HG03432 (cell line): ENCODE results near the gene ALDH1A2.
"Not testable (repeated sequence)": the region's sequence is repeated elsewhere in the genome, so short reads cannot be mapped to it uniquely, and the experiment has no call there.

Experiments used
- ATAC-seq: cut with Tn5 transposase; IDR thresholded peaks from one replicate; pipeline ENCODE4 v1.9.1; 2021; ENCODE audit warnings: mild to moderate bottlenecking, moderate library complexity; ENCODE audit not compliant: unreplicated experiment

ALDH1A2 gene

DNA sequence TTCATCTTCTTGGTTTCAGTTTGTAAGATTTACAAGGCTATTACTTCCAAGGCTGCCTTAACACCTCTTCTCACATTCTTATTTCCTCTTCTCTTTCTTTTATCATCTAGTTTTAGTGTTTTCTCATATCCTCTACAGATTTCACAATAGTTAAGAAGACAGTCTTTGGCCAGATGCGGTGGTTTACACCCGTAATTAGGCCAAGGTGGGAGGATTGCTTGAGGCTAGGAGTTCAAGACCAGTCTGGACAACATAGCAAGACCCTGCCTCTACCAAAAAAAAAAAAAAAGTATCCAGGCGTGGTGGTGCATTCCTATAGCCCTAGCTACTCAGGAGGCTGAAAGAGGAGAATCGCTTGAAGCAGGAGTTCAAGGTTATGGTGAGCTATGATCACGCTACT lies 3.5 kb upstream of the ALDH1A2 start:
- no peak for ATAC-seq

DNA sequence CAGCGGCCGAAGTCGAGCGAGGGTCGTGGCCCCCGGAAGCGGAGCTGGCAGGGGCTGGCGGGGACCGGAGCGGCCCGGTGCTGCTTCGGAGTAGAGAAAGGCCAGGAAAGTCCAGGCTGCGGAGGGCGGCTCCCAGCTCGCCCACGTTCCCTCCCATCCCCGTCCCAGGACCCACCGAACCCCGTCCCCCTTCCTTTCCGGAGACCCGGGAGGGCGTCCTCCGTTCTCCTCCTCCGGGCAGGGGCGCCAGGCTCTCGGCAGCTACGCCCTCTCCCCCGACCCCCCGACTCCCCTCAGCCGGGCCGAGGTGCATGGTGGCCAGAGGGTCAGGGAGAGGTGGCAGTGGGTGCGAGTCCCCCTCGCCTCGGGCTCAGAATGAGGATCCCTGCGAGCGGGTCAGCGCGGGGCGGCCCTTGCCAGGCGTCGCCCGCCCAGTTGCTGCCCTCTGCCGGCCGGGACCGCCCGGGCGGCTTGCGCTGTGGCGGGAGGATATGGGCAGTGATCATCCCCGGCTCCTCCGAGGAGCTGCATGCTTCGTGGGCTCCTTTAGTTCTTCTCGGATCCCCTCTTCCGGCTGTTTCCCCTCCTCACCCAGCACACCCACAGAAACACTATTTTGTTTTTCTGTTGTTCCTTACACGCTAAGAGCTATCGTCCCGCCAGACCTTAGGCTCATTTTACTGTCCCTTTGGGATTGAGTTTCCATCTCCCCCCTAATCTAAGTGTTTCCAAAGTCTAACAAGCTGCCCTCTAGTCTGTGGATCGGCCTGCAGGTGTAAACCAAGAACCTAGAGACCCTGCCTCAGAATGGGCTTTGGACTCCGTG lies 744 bp upstream of the ALDH1A2 start:
- ATAC-seq, result peak; percentile 76

DNA sequence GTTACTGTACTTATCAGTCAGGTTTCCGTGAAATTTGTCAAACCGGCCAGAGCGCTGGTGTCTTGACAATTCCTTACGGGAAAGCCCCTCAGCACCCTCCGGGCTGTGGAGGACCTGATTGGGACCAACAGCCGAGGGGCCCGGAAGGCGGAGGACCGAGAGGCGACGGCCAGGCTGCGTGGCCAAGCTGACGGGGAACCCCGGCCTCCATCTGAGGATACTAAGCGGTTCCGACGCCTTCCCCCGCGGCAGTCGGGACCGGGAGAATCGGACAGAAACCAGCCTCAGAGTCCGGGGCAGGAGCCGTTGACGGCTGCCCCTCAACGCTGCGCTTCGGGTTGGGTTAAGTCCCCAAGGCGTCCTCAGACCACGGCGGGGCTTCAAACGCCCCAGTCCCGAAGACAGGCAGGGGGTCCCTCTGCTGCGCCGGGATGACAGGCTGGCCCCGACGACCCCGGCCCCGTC lies 499 bp downstream of the ALDH1A2 start:
- ATAC-seq, result no peak

DNA sequence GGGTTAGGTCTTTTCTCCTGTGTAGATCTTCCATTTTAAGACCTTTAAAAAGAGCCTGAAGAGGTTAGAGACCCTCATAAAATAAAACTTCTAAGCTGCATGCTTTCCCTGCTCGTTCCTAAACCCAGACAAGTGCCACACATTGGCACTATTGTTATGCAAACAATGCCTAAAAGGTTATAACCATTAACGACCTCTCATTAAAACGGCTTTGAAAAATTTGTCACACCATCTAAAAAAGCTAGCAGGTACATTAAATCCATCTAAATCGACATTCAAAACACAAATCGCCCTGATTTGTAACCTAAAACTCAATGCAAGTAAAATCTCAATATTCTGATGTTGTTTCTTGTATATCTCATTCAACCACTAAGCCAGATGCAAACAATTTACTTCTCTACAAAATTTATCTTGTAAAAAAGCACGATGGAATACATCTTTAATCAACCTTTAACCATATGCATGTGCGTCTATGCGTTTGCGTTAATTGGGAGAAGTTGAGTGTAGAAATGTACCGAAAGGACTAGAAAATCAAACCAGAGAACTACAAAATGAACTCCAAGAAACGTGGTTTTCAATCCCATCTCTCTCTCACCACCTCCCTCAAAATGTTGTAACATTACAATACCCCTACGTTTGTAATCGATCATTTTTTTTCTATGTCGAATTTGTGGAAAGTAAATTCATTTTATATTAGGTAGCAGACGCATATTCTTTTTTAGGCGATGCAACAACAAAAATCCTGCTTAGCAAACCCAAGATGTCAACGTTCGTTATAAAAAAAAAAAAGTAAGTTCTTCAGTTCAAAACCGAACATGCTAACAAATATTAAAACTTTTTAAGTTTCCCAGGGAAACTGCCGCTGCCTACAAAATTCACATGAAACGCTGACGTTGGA lies 1.2 kb downstream of the ALDH1A2 start:
- ATAC-seq, result no peak

DNA sequence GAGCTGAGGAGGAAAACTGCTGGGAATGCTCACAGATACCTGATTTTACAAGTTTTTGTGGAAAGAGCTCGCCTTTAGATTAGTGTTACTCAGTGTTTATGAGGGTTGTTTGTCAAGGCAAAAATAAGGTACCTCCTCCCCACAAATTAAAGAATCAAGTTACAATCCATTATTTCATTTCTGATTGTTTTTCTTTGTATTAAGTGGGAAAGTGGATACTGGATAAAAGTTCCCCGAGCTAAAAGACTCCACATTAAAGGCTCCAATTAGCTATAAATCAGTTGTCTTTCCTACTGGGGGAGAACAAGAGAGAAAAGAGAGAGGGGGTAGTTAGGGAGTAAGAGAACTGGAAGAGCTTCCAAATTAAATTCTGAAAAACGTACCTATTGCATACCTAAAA lies 1.9 kb downstream of the ALDH1A2 start:
- ATAC-seq, result no peak

DNA sequence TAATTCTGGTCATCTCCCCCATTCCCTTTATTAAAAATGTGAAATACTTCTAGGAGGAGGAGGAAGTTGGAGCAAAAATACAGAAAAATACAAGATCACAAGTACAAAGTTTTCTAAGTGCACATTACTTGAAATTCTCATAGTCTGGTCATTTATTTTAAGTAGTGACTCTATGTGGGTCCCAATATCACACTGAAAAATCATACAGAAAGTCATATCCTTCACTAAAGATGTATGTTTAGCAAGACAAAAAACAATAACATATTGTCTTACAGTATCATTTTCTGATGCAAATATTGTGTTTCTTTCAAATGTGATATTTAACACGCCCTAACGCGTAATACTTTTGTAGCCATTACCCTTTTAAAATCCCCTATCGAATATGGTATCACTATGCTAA lies 2.5 kb downstream of the ALDH1A2 start:
- ATAC-seq, result no peak

DNA sequence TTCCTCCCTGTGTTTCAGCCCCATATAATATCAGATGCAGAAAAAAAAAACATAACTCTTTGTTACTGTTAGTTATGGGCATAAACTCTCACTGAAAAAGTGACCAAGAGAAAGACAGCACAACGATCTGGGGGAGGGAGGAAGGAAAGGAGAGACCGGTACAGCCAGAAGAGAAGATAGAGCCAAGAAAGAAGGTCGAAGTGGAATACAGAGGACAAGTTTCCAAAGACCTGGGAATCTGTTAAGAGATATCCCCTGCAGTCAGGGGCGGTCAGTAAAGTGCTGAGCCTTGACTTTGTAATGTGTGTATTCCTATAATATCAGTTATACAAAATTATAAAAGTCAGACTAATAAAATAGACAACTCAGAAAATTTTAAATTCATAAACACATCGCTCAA lies 3.3 kb downstream of the ALDH1A2 start:
- ATAC-seq, result no peak

DNA sequence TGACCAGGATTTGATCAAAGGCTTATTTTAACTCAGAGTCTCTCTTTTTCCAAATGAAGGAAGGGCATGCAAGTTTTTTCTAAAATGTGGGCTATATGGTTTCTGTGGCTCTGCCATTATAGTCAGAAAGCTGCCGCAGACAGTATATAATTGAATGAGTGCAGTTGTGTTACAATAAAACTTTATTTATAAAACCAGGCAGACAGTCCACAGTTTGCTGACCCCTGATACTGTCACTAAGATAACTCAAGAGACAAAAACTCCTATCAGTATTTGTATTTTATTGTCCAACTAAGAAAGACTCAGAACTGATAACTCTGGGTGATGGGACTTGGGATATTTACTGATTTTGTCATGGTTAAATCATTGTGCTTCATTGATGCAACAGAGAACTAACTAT lies 4.9 kb downstream of the ALDH1A2 start:
- no peak for ATAC-seq

DNA sequence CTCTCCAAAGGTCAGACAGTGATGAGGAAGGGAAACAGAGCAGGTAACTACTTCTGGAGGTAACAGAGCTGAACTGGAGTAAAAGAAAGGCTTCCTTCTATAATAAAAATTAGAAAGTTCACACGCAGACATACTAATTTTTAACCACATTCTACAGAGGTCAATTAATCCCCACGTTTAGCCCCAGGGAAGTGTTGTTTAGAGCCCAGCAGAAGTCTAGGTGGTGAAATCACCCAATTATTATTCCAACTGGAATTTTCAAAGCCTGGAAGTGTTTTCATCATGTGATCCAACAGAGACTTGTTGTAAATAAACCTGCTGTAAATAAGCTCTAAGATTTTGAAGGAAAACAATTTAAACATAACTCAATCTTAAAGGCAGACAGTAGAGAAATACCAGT lies 6.8 kb downstream of the ALDH1A2 start:
- ATAC-seq, result no peak

DNA sequence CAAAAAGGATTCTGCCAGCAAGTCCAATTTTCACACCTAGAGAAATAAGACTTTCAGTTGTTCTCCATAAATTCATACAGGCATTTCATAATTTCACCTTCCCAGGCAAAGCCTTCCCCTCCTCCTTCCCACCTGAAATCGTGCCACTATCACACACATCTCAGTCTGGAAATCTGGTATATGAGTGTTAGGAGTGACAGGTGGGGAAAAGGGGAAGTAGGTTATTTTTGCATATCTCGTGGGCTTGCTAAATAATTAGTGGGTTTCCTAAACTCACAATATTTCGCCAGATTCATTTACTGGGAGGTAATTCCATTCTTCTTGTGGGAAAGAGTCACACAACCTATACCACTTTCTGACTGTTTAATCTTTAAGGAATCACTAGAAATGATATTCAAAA lies 7.4 kb downstream of the ALDH1A2 start:
- ATAC-seq, result no peak

DNA sequence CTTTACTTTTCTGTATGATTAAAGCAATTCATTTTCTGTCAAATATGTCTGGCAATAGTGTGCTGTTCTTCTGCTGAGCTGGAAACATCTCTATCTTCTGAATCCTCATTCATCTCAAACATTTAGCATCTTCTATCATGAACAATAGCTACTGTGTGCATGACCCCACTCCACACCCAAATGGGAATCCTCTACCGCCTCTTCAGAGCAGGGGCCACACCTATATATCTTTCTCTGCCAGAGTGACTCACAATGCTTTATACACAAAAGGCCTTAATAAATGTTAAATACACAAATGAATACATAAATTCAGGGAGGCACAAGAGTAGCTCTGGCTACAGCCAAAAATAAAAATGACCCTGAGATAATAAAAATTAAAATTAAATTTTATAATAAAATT lies 8.0 kb downstream of the ALDH1A2 start:
- no peak for ATAC-seq

DNA sequence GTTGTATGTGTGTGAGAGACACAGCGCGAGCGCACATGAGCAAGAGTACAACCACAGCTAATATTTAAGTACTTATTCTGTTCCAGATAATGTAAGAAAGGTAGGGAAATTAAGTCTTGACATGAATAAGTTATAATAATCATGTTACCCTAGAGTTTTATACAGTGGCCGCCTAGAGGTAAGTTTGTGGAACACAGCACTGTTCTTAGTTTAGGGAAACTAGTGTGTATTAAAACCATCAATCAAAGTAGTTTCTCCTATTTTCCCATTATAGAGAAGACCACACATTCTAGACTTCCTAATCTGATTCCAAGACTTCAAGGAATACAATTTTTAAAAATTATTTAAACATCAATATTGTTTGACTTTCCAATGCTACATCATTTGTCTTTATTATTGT lies 9.5 kb downstream of the ALDH1A2 start:
- no peak for ATAC-seq

DNA sequence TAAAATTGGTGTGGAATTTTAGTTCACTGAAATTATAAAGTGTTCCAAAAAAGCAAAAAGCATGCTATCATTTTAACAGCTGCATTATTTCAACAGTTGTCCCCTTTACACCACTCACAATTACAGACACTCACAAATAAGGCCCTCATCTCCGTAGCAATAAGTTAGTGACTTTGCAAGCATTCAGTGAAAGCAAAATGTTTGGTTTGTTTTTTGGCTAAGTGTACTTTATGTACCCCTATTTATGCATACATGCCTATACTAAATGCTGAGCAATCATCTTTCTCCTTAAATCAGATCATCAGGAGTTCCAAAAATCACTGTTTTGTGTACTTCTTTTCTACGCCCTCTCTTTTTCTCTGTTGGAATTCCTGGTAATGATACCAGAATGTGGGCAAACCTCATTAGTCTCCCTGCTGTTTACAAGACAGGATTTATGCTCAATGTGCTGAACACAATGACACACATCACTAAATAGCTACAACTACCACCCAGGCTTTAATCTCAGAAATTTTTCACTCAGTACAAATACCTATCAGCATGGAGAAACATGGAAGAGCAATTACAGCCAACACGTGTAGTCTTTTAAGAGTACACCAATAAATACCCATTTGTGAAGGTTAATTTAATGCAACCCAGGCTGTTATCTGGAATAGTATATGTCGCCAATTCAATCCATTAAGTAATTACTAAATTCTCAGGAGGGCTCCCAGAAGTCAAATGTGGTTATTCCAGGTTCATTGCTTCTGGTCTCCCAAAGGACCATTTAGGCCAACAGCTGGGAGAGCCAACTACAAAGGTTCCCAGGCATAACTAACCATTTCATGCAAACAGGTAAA lies 12.0 kb downstream of the ALDH1A2 start:
- no peak for ATAC-seq

DNA sequence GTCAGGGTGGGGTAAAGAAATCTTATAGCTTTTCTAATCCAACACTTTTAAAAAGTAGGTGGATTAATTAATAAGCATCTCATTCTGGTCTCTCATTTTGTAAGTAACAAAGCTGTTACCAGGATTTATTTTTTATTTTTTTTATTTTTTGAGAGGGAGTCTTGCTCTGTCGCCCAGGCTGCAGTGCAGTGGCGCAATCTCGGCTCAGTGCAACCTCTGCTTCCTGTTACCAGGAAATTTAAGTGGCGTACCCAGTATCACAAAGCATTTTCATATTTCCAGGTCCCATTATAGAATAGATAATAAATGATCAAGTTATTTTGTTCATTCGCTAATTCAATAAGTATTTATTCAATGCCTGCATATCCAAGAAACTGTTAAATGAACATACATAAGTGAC lies 13.2 kb downstream of the ALDH1A2 start:
- no peak for ATAC-seq

DNA sequence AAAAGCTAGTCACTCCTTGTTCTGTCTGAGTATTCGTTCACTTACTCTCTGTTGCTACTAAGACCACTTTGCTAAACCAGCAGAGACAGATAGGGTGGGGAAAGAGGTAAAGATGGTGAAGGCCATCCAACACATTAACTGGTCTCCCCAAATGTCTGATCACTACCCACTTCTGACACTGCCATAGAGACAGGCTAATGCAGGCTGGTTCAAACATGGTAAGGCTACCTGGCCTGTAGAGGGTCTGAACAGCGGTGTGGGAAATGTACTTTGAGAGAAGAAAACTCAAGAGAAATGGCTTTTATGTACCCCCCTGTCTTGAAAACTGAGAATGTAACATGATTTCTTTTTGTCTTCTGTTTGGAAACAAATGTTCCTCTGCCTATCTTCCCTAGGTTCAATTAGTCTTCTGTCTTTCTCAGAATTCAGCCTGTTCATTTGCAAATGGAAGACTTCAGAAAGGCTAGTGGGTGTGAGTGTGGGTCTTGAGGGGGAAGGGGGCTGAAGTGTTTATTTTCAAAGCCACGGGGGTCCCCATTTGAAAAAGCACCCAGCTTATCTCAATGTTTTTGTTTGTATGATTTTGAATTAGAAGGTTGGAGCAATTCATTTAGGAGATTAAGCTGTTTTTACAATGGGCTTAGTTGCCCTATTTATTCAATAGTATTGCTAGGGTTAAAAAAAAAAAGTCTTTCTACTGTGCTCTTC lies 15.8 kb downstream of the ALDH1A2 start:
- no peak for ATAC-seq

DNA sequence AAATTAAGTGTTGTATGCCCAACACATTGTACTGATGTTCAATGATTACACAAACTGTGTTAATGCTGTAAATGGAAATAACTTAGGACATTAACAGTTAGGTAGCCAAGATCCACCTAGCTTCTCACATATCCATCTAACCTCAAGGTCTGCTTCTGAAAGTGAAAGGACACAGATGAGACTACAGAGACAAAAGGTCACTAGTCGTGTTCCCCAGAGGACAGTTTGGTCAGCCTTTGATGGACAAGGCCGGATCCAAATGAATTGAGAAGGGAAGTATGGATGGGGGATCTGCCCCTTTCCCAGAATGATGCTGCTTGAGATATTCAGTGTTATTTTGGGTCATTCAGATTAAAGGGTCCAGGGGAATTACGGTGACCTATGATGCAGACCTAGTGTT lies 17.2 kb downstream of the ALDH1A2 start:
- no peak for ATAC-seq

DNA sequence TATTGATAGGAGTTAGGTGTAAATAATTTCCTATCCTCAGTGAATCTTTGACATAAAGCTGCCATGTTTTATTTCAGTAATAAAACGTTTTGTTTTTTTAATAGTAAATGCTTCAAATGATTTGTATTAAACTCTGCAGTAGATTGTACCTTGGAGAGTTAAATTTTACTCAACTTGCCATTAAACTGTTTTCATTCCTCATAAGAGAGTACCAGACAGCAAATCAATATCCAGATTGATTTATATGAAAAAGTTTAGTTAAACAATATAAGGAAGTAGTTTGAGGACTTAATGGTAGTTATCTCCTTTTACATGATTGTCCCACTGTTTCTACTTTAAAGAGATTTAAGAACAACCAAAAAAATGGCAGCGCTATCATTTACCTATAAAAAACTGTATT lies 18.4 kb downstream of the ALDH1A2 start:
- no peak for ATAC-seq

DNA sequence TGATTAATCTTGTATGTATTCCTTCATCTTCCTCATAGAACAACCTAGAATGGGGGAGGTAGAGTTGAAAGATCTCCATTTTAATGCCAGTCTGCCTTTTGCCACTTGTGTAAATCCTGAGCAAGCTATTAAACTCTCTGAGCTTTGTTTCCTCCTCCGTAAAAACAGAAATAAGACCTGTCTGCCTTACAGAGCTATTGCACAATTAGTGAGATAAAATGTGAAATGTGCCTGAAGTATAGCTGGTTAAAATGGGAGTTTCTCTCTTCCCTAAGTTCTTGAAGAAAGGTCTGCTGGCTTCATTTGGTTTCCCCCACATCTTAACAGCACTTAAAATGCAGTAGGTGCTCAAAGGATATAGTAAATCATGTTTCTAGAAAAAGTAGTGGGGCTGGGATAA lies 19.0 kb downstream of the ALDH1A2 start:
- no peak for ATAC-seq

DNA sequence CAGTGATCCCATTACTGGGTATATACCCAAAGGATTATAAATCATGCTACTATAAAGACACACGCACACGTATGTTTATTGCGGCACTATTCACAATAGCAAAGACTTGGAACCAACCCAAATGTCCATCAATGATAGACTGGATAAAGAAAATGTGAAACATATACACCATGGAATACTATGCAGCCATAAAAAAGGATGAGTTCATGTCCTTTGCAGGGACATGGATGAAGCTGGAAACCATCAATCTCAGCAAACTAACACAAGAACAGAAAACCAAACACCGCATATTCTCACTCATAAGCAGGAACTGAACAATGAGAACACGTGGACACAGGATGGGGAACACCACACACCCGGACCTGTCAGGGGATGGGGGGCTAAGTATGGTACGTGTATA lies 20.1 kb downstream of the ALDH1A2 start:
- not testable (repeated sequence) for ATAC-seq

DNA sequence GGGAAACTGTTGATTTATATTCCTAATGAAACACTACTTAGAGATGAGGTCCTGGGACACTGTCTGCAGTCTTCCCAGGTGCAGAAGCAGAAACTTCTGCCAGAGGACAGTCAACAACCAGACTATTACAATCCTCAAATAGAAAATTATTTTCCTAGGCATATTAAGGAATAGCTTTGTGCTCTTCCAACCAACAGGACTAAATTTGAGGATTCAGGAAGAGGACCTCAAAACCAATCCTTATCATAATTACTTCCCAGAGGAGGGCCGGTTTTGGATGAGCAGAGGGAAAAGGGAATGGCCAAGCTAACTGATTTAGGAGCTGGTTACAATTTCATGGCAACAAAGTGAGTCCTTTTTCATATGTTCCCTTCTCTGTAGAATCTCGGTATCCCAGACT lies 21.0 kb downstream of the ALDH1A2 start:
- no peak for ATAC-seq
